ENCODE measurements around the gene SGF29.
"Not testable (repeated sequence)": the region's sequence is repeated elsewhere in the genome, so short reads cannot be mapped to it uniquely, and the experiment has no call there.

SGF29 gene

GRCh38 chr16:28615486-28616223 is 61.9 kb downstream of the SGF29 start:
- DNase-seq: not testable (repeated sequence)

GRCh38 chr16:28616224-28616577 is 62.5 kb downstream of the SGF29 start:
- not testable (repeated sequence) for DNase-seq

GRCh38 chr16:28616636-28617035 is 62.9 kb downstream of the SGF29 start:
- DNase-seq: no peak

GRCh38 chr16:28617874-28618273 is 64.2 kb downstream of the SGF29 start:
- no peak for DNase-seq

GRCh38 chr16:28620316-28620715 is 66.6 kb downstream of the SGF29 start:
- not testable (repeated sequence) for DNase-seq

- no peak for DNase-seq
These were observed 67.9 kb downstream of the SGF29 start for GRCh38 chr16:28621481-28622155.

- DNase-seq: not testable (repeated sequence)
These were observed 68.9 kb downstream of the SGF29 start for GRCh38 chr16:28622532-28623171.

- peak; percentile 67 for DNase-seq
These were observed 69.5 kb downstream of the SGF29 start for GRCh38 chr16:28623172-28623711.

GRCh38 chr16:28630905-28631304 is 77.2 kb downstream of the SGF29 start:
- not testable (repeated sequence) for DNase-seq

- not testable (repeated sequence) for DNase-seq
These were observed 82.5 kb downstream of the SGF29 start for GRCh38 chr16:28636093-28636823.

GRCh38 chr16:28637765-28638164 is 84.0 kb downstream of the SGF29 start, which contains the start of gene NPIPB8:
NPIPB8 (plus strand) TSS chr16:28638065; CDS start chr16:28638361, 296 bp downstream.
- DNase-seq: not testable (repeated sequence)

- DNase-seq: not testable (repeated sequence)
These were observed 84.6 kb downstream of the SGF29 start for GRCh38 chr16:28638359-28638758.

GRCh38 chr16:28639959-28640358 is 86.2 kb downstream of the SGF29 start:
- not testable (repeated sequence) for DNase-seq
